Stimulated activated naive CD4-positive, alpha-beta T cell (primary cell): ENCODE data around the gene FIS1.

Experiments
- DNase-seq, 6 experiments: peaks; one replicate each; lab custom pipeline; 2025; lab: John Stamatoyannopoulos, UW

The FIS1 gene

DNA sequence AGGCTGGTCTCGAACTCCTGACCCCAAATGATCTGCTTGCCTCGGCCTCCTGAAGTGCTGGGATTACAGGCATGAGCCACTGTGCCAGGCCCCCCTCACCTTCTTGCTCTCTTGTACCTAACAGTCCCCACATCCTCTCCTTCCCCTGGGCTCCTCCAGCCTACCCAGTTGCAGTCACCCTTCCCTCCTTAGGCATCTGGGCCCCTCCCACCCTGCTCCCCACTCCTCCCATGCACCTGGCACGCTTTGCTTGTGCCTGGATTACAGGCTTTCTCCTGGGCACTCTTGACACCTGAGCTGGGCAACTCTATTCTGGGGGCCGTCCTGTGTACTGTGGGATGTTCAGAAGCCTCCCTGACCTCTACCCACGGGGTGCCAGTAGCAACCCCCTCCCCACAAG, 10.2 kb downstream of the FIS1 start:
- no peak for DNase-seq

DNA sequence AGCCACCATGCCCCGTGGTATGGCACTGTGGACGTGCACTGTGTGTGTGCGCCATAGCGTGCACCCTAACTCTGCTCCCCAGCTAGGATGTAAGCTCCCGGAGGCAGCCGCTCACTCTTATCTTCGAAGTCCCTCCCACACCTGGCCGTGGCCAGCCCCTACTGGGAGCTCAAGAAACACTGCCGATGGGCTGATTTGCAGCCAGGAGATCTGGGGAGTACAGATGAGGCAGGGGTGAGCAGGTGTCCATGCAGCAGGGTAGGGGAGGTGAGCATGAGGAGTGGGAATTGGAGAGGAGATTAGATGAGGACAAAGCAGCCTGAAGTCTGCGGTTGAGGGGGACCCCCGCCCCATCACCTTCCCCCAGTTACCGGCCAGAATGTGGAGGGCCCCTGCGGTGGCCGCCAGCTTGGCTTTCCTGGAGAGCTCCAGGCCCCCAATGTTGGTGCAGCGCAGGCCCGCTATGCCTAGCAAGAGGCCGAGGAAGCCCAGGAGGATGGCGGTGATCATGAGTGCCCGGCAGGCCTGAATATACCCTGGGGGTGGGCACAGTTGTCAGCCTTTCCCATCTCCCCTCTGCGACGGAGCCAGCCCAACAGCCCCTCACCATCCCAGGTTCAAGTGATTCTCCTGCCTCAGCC, 10.9 kb downstream of the FIS1 start:
- DNase-seq = no peak

DNA sequence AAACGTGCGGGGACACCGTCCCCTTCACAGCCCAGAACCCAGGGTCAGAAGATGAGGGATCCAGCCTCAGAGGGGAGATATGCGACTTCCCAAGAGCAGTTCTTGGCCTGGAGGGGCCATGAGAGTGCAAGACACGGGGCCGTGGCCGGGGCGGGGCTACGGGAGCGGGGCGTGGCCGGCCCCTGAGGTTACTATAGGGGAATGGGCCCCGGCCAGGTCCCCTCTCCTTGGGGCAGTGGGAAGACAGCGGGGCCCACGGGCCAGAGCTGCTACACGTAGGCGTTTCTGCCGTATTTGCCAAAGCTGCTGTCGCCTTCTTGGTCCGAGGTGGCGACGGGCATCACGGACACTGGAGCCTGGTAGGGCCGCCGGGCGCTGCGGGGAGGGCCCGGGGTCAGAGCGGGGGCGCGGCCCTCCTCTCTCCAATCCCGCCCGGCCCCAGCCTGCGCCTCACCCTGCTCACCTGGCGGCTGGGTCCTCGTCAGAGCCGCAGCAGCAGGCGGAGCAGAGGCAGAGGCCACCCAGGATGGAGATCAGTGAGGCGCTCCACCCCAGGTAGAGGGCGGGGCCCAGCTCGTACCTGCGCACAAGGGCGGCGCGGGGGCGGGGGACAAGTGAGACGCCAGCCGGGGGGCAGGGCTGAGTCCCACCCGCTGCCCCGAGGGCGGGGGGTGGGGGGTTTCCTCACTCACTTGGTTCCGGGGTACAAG, 12.6 kb downstream of the FIS1 start:
- no peak for DNase-seq

DNA sequence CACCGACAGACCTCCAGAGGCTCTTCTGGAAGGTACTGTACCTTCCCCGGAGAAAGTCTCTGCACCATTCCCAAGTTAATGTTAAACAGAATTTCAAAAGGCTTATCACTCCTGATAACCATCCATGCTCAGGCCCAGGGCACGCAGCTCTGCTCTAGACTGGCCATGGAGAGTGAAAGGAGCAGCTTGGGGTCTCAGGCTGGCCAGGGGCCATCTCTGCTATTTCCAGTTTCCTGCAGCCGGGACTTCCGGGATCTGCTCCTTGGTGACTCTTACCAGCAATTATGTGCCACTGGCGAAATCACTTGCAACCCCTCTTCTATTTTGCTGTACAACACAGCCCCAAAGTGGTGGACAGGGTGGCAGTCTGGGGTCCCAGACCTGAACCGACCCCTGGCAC, 13.2 kb downstream of the FIS1 start:
- no peak for DNase-seq

DNA sequence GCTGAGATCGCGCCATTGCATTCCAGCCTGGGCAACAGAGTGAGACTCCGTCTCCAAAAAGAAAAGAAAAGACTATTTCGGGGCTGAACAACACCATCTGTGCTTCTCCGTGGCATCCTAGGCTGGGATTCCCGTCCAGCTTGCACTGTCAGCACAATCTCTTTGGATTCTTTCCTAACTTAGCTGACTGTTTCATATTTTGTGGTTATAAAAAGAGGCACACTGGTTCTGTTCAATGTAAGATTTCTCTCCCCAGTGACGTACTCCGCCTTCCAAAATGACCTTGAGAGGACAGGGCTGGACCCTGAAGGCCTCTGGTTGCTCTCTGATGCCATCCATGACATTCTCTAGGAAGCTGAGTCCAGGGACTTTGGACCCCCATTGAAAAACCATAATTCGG, 18.2 kb downstream of the FIS1 start:
- DNase-seq = no peak

DNA sequence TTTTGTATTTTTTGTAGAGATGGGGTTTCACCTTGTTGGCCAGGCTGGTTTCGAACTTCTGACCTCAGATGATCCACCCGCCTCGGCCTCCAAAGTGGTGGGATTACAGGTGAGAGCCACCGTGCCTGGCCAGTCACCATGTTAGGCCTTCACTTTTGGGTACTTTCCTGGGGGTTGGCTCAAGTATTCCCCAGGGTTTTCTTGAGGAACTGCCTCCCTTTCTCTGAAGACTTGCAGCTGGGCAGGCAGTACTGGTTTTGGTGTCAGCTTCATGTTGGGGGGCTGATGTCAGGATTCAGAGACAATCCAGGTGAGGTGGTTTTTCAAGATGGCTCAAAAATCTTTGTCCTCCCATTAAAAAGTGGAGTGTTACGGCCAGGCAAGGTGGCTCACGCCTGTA, 19.2 kb downstream of the FIS1 start:
- no peak for DNase-seq

DNA sequence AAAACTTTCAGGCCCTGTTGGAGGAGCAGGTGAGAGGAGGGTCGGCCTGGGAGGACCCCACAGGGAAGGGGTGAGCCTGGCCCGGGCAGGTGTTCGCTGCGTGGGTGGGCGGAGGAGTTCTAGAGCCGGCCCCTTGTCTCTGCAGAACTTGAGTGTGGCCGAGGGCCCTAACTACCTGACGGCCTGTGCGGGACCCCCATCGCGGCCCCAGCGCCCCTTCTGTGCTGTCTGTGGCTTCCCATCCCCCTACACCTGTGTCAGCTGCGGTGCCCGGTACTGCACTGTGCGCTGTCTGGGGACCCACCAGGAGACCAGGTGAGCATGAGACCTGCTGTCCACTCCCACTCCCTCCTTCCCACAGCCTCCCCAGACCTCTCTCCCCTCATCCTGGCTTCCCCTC, 21.4 kb downstream of the FIS1 start:
- no peak for DNase-seq

DNA sequence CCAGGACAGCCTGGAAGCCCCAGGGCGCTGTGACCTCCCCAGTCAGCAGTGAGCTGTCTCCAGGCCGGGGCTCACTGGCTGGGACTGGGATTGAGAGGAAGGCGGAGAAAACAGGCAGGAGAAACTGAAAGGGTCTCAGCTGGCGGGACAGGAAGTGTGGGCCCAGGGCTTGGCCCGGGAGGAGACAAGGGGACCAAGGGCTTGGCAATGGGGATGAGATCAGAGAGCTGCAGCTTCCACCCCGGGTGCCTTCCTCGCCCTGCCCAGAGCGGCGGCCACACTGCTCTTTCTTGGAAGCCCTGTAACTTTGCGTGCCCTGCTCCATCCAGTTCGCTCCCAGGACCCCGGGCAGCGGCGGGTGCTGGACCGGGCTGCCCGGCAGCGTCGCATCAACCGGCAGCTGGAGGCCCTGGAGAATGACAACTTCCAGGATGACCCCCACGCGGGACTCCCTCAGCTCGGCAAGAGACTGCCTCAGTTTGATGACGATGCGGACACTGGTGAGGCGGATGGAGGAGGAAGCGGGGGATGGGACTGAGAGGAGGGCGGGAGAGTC, 22.5 kb downstream of the FIS1 start:
- no peak for DNase-seq

DNA sequence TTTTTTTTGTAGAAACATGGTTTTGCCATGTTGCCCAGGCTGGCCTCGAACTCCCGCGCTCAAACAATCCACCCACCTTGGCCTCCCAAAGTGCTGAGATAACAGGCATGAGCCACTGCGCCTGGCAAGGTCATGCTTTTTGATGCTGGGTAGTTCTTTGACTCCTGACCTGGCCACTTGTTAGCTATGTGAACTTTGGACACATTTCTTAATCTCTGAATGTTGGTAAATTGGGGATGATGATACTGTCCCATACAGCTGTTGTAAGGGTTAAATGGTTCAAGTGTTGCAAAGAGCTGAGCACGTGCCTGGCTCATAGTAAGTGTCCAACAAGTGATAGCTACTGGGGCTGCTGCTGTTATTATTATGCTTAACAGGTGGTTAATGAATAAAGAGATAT, 24.6 kb downstream of the FIS1 start:
- DNase-seq = no peak

DNA sequence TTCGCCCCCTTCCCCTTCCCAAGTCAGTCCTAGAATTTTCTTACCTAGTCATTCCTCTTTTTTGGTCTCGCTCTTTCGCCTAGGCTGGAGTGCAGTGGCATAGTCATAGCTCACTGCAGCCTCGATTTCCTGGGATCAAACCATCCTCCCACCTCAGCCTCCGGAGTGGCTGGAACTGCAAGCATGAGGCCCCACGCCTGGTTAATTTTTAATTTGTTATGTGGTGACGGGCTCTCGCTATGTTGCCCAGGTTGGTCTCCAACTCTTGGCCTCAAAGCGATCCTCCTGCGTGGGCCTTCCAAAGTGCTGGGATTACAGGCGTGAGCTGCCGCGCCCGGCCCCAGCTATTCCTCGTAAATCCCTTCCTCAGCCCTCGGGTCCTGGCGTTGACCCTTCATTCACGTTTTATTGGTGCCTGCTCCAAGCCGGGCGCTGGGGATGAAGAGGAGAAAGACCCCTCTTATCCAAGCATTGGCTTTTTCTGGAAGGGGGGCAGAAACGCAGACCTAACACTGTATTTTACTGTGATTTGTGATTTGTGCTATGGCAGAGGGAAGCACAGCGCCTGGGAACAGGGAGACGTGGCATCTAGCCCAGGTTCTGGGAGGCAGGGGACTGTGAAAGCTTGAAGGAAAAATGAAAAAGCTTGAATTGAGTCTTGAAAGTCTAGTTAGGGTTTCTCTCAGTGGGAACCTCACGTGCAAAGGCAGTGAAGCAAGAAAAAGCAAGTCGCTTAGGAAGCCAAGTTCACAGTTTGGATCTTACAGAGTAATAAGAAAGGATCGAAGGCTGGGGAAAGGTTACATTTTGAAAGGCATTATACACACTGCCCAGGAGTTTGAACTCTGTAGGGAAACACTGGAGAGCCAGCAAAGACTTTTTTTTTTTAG, 26.4 kb downstream of the FIS1 start:
- DNase-seq = no peak

DNA sequence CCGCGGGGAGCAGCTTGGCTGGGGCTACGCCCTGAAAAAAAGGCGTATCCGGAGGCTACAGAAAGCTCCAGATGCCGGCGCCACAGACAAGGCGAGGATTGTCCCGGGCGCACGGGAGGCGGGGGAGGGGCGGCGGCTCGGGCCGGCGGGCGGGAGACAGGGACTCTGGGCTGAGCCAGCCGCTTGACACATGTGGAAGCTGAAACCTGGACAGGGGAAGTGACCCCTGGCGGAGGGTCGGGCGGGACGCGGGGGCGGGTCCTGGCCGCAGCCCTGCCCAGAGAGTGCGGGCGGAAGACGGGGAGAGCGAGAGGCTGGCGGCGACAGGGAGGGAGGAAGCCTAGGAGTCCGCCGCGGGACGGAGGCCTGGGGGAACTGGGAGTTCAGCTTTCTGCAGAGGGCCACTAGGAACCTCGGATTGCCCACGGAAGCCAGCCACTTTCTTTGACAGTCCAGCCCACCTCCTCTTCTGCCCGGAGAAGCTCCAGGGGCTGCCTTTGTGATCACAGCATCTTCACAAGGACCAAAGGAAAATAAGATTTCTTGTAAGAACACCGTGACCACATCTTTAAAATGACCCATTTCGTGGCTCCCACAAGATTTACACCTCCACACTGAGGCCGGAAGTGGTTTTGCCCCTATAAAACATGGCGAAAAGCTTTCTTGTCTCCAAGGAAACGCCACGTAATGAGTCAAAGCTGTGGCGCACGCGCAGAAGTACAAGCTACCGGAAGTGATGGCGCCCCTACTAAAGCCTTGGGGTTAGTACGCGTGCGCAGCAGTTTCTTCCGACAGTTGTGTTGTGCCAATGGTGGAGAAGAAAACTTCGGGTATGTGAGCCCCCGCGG, 27.3 kb downstream of the FIS1 start, which contains the start of the genes PLOD3 and ZNHIT1:
Gene PLOD3 (minus strand): TSS at position 194 of the 848 bp plus-strand sequence. CDS start 307 bp downstream, outside the sequence.
Gene ZNHIT1 (plus strand): TSS at position 778 of the 848 bp plus-strand sequence. CDS start 31 bp downstream, at position 809.
- peak; percentile 80 to 96 (median 95) for DNase-seq

DNA sequence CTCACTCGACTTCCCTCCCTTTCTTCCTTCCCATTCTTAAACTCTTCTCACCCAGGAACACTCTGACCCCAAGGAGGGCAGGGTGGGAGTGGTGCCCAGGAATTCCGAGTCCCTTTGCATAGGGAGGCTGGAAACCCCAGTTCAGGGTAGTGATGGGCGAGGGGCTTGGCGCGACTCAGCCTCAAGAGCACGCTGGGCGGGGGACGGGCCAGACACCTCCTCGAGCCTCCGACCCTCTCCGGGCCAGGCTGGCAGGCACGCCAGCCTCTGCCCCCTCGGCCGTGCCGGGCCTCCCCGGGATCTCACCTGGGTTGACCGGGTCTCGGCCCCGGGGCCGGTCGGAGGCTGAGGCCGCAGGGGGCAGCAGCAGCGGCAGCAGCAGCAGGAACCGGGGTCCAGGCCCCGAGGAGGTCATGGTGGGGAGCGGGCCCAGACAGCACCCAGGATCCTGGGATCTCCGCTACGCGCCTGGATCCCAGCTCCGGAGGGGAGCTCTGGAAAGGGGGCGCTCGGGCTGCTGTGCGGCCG, 28.0 kb downstream of the FIS1 start:
- DNase-seq = no peak

DNA sequence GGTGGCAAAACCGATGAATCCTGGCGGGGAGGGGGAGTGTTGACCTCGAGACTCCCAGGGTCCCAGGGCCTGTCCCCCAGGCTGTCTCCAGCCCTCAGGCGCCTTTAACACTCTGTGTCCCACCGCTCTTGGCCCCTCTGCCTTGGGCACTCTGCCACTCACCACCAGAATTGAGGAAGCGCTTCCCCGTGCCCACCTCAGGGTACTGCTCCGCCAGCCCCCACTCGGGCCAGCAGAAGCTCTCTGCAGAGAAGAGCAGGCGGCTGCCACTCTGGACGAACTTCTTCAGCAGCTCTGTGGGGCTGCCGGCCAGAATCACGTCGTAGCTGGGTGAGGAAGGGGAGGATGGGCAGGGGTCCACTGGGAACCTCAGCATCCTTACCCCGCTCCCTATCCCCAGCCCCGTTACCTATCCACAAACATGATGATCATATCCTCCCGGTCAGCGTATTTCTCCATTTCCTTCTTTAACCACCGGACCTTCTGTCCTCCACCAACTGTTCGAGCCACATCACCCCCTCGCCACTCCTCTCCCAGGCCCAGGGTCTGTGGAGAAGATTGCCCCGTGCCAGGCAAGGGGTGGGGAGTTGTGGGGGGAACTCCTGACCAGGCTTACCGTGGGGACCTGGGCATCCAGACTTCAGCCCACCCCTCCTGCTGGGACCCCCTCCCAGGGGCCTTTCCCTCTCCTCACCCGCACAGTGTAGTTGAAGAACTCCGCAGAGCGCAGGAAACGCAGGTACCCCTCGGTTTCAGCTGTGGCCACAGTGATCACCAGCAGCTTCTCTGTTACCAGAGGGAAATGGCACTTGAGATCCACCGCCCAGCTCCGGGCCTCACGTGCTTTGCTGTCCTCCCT, 28.7 kb downstream of the FIS1 start:
- DNase-seq = no peak

DNA sequence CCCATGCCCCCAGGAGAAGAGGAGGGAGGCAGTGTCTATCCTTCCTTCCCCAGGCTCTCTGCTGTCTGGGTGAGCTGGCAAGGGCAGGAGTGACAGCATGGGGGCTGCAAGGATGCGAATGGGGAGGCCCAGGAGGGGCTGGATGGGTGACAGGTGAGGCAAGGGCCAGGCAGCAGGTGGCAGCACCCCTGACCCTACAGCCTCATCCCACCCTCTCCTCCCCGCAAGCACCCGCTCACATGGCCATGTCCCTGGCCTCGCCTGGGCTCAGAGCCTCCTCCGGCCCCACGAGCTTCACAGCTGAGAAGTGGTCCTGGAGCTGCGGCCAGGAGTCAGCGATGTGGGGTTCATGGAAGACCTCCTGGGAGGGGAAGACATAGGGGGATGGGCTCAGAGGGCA, 32.9 kb downstream of the FIS1 start:
- DNase-seq = no peak

DNA sequence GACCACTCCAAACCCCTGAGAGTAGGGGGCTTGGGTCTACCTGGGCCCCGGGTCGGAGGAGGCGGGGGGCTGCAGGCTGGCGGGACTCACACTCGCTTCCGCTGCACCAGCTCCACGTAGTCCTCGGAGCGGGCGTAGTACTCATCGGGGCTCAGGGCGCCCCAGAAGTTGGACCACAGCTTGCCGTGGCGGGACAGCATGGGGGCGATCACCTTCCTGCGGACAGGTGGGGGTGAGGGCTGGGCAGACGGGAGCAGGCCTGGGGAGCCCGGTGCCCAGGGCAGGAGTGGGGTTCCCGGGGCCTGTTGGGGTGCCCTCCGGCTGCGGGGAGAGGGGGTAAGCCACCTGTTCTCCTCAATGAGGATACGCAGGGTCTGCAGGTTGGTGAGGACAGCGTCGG, 33.4 kb downstream of the FIS1 start:
- no peak for DNase-seq

DNA sequence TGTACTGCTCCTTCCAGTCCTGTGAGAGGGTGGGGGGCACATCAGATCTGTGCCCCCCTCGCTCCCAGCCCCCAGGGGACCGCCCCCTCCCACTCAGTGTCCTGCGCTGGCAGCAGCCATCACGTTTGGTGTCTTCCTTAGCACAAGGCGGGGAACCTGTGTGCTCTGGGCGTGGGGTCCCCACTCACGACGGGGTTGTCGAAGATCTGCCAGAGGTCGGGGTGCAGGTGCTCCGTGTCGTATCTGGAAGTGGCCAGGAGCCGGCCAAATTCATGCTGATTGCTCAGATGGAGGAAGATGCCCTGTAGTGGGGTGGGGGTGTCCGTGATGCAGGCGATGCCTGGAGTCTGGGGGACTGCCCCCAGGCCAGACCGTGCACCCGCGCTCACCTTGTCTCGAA, 34.7 kb downstream of the FIS1 start:
- DNase-seq = no peak

DNA sequence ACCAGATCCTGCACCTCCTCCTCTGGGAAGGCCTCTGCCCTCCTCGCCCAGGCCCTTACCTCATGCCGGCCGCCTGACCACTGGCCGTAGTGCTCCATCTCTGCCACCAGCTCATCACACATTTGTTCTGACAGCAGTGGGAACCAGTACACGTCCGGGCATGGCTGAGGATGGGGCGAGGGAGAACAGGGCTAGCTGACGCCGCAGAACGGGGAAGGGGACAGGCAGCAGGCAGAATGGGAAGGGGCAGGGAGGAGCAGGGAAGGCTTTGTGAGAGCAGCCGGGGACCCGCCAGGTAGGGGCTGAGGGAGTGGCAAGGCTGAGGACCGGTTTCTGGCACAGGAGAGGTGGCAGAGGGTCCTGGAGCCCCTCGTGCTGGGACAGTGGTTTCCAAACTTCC, 36.1 kb downstream of the FIS1 start:
- no peak for DNase-seq

DNA sequence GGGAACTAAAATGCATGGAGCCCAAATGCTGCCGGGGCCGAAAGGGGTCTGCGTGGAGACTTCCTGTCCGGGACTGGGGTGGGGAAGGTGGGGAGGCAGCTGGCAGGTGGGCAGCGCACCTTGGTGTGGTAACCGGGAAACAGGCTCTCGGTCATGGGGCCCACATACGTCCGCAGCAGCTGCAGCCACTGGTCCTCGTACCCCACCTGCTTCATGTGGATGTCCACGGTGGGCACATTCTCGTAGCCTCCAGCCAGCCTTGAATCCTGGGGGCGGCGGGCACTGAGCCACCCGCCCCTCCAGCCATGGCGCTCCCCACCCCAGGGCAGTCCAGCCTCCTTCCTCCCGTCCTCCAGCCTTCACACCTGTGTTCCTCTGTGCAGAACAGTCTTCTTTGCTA, 37.4 kb downstream of the FIS1 start:
- no peak for DNase-seq

DNA sequence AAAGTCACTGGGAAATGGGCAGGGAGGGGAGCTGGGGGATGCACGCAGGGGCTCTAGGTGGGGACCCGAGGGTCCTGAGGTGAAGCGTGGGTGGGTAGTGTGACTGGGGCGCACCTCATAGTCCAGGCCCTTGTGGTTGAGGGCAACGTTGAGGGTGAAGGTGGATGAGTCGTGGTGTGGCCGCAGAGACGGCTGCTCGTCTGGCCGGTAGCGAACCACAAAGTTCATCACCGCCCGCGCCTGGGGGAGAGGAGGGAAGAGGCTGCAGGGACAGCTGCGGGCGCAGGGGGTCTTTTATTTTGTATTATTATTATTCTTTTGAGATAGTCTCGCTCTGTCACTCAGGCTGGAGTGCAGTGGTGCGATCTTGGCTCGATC, 38.2 kb downstream of the FIS1 start:
- DNase-seq = no peak
